A673 (cell line): ENCODE measurements around the gene SPG11. TPM values are rescaled to one million over a fixed set of nuclear protein-coding genes. Genes with fewer than 3 reads are reported as not detected.

Experiments
- BruUV-seq: library from RNA; stranded (reverse); fragments of 400-500 nt; replicated peaks from 2 replicates; lab custom pipeline; 2021; lab: Mats Ljungman, UMichigan
- CTCF ChIA-PET: fragments of 300-600 bp; sonication (Branson Sonifier 250); formaldehyde crosslinking; loops from one replicate; lab custom pipeline; 2022; ENCODE audit warnings: antibody characterized with exemption; lab: Charles Lee
- POLR2A ChIA-PET: fragments of 300-600 bp; sonication (Branson Sonifier 250); formaldehyde crosslinking; loops from one replicate; lab custom pipeline; 2022; ENCODE audit warnings: antibody characterized with exemption; ENCODE audit not compliant: low non-redundant PET; lab: Charles Lee
- DNase-seq: peaks from one replicate; pipeline ENCODE4 v3.0.0-alpha.2; 2015; ENCODE audit warnings: low spot score
- H3K27ac ChIP-seq: fragments of 200-600 bp; sonication (generic); 2 replicates; pipeline ENCODE4 v1.5.1; 2016; ENCODE audit warnings: mixed run types, low read depth, mild to moderate bottlenecking, mixed read lengths, antibody characterized with exemption, low read length; ENCODE audit not compliant: poor library complexity, severe bottlenecking
- H3K27me3 ChIP-seq: fragments of 200-600 bp; sonication (generic); replicated peaks from 2 replicates; pipeline ENCODE4 v1.6.1; 2017; ENCODE audit warnings: mixed run types, low read depth, mild to moderate bottlenecking, mixed read lengths, antibody characterized with exemption, low read length; ENCODE audit not compliant: insufficient read depth, poor library complexity
- H3K36me3 ChIP-seq: fragments of 200-600 bp; sonication (generic); 2 replicates; pipeline ENCODE4 v1.6.1; 2016; ENCODE audit warnings: mixed run types, mild to moderate bottlenecking, mixed read lengths, antibody characterized with exemption, low read length; ENCODE audit not compliant: insufficient read depth, poor library complexity, severe bottlenecking
- H3K4me1 ChIP-seq: fragments of 200-600 bp; sonication (generic); 2 replicates; pipeline ENCODE4 v1.6.1; 2017; ENCODE audit warnings: mixed run types, mild to moderate bottlenecking, mixed read lengths, antibody characterized with exemption, low read length; ENCODE audit not compliant: insufficient read depth, poor library complexity, severe bottlenecking
- H3K4me3 ChIP-seq: fragments of 200-600 bp; sonication (generic); 2 replicates; pipeline ENCODE4 v1.5.1; 2016; ENCODE audit warnings: low read depth, mixed run types, mild to moderate bottlenecking, mixed read lengths, low read length; ENCODE audit not compliant: poor library complexity, severe bottlenecking
- H3K9me3 ChIP-seq: fragments of 200-600 bp; sonication (generic); 2 replicates; pipeline ENCODE4 v1.6.1; 2016; ENCODE audit warnings: mixed run types, low read depth, mild to moderate bottlenecking, mixed read lengths, antibody characterized with exemption, low read length; ENCODE audit not compliant: poor library complexity, severe bottlenecking
- CTCF ChIP-seq: fragments of 300-800, 200-600 bp; sonication (generic); conservative IDR thresholded peaks from 2 replicates; pipeline ENCODE4 v1.5.1; 2017; ENCODE audit warnings: low read depth, mild to moderate bottlenecking, antibody characterized with exemption, low read length, moderate library complexity, mixed read lengths
- EZH2 ChIP-seq: fragments of 200-600 bp; sonication (generic); IDR thresholded peaks from 2 replicates; pipeline ENCODE4 v1.6.1; 2017; ENCODE audit warnings: borderline replicate concordance, low read depth, mild to moderate bottlenecking, mixed read lengths, antibody characterized with exemption, low read length; ENCODE audit not compliant: poor library complexity, severe bottlenecking
- intact Hi-C: fragments of 100-400 bp; cut with micrococcal nuclease; formaldehyde crosslinking; loops from one replicate; pipeline ENCODE4 v1.10.0; 2022; ENCODE audit not compliant: unreplicated experiment
- total RNA-seq: library from RNA; stranded (reverse); gene quantifications from 2 replicates; pipeline ENCODE4 v1.2.3, GENCODE V29; 2021

SPG11 gene
- total RNA-seq, 1 experiment from 2014 or later = 55.4 TPM

GRCh38 chr15:44698641-44699040 is 35.2 kb upstream of the SPG11 start:
- BruUV-seq = no TSS peak
- CTCF ChIA-PET = no interaction called here
- intact Hi-C loops = no loop called here
- Histone ChIP-seq H3K9me3 (peaks cover 9% of the 10 kb centered on the region), H3K4me1 (no peaks in the 10 kb centered on the region), H3K27me3 (no peaks in the 10 kb centered on the region), H3K36me3 (no peaks in the 10 kb centered on the region), H3K4me3 (no peak overlapping the region), H3K27ac (no peak overlapping the region)
- POLR2A ChIA-PET = no interaction called here
- DNase-seq = no peak
- no peak for TF ChIP-seq CTCF

GRCh38 chr15:44697014-44697413 is 33.6 kb upstream of the SPG11 start:
- Histone ChIP-seq H3K36me3 (no peaks in the 10 kb centered on the region), H3K4me1 (no peaks in the 10 kb centered on the region), H3K27ac (no peak overlapping the region), H3K4me3 (no peak overlapping the region), H3K9me3 (peaks cover 1% of the 10 kb centered on the region), H3K27me3 (no peaks in the 10 kb centered on the region)
- ChIA-PET POLR2A (no interaction called here), CTCF (no interaction called here)
- TF ChIP-seq EZH2 (no peak), CTCF (no peak)
- intact Hi-C loops = no loop called here
- no peak for DNase-seq
- BruUV-seq = no TSS peak

- ChIA-PET POLR2A (no interaction called here), CTCF (no interaction called here)
- H3K4me3 ChIP-seq = no peak overlapping the region
- intact Hi-C loops = no loop called here
- H3K36me3 ChIP-seq = no peaks in the 10 kb centered on the region
- no peak for TF ChIP-seq CTCF
- no peak for TF ChIP-seq EZH2
- no peak for DNase-seq
- no peaks in the 10 kb centered on the region for H3K9me3 ChIP-seq
- BruUV-seq = no TSS peak
- H3K4me1 ChIP-seq = no peaks in the 10 kb centered on the region
- H3K27ac ChIP-seq = no peak overlapping the region
- no peaks in the 10 kb centered on the region for H3K27me3 ChIP-seq
These were observed 31.8 kb upstream of the SPG11 start for GRCh38 chr15:44695294-44695693.

- Histone ChIP-seq H3K4me3 (no peak overlapping the region), H3K27ac (no peak overlapping the region), H3K27me3 (no peaks in the 10 kb centered on the region), H3K36me3 (no peaks in the 10 kb centered on the region), H3K9me3 (no peaks in the 10 kb centered on the region), H3K4me1 (no peaks in the 10 kb centered on the region)
- intact Hi-C loops = no loop called here
- POLR2A ChIA-PET = no interaction called here
- CTCF ChIA-PET = no interaction called here
- no TSS peak for BruUV-seq
- no peak for DNase-seq
- no peak for TF ChIP-seq CTCF
These were observed 31.0 kb upstream of the SPG11 start for GRCh38 chr15:44694416-44694815.
